IMR-90 (cell line): ENCODE data around the gene MAFF. TPM values are rescaled to one million over a fixed set of nuclear protein-coding genes. Genes with fewer than 3 reads are reported as not detected.

Source experiments
- ATAC-seq: fragments of 200-7000 bp; cut with Tn5 transposase; 2 replicates; pipeline ENCODE4 v1.9.1; 2020; ENCODE audit warnings: low read depth, mild to moderate bottlenecking, moderate library complexity
- BruUV-seq: library from RNA; stranded (reverse); fragments of 400-500 nt; replicated peaks from 2 replicates; lab custom pipeline; 2021; lab: Mats Ljungman, UMichigan
- CTCF ChIA-PET: fragments of 300-600 bp; formaldehyde crosslinking; extraction: SDS; loops from one replicate; lab custom pipeline; 2021; ENCODE audit warnings: antibody characterized with exemption; lab: Yijun Ruan, JAX
- POLR2A ChIA-PET: fragments of 300-600 bp; sonication (Branson Sonifier 250); formaldehyde crosslinking; loops from one replicate; lab custom pipeline; 2022; ENCODE audit warnings: antibody characterized with exemption; ENCODE audit not compliant: unreplicated experiment; lab: Charles Lee
- DNase-seq: peaks from one replicate; pipeline ENCODE4 v3.0.0; 2013
- H2AFZ ChIP-seq: replicated peaks from 2 replicates; pipeline ENCODE3; 2013; ENCODE audit warnings: low read length, mild to moderate bottlenecking; ENCODE audit not compliant: poor library complexity
- H2AK5ac ChIP-seq: 2 replicates; pipeline ENCODE4 v1.6.1; 2013; ENCODE audit warnings: low read depth, low read length, inconsistent platforms
- H2AK9ac ChIP-seq: replicated peaks from 2 replicates; pipeline ENCODE3; 2013; ENCODE audit warnings: mild to moderate bottlenecking, low read depth, low read length, moderate library complexity; ENCODE audit not compliant: poor library complexity
- H2BK120ac ChIP-seq: 2 replicates; pipeline ENCODE4 v1.6.1; 2013; ENCODE audit warnings: low read depth, low read length, inconsistent platforms
- H2BK15ac ChIP-seq: 3 replicates; pipeline ENCODE4 v1.6.1; 2013; ENCODE audit warnings: low read depth, low read length, inconsistent platforms
- H2BK20ac ChIP-seq: 2 replicates; pipeline ENCODE4 v1.6.1; 2013; ENCODE audit warnings: low read depth, mild to moderate bottlenecking, inconsistent platforms, low read length, moderate library complexity
- H2BK5ac ChIP-seq: 2 replicates; pipeline ENCODE4 v1.6.1; 2013; ENCODE audit warnings: mild to moderate bottlenecking, low read depth, low read length, inconsistent platforms; ENCODE audit not compliant: poor library complexity, severe bottlenecking
- H3K14ac ChIP-seq: replicated peaks from 2 replicates; pipeline ENCODE4 v1.6.1; 2013; ENCODE audit warnings: low read depth, low read length, inconsistent platforms
- H3K18ac ChIP-seq: 2 replicates; pipeline ENCODE4 v1.6.1; 2013; ENCODE audit warnings: low read depth, low read length, control low read depth
- H3K23ac ChIP-seq: 2 replicates; pipeline ENCODE4 v1.6.1; 2013; ENCODE audit warnings: low read depth, low read length, inconsistent platforms
- H3K27ac ChIP-seq: 2 replicates; pipeline ENCODE4 v1.5.1; 2013; ENCODE audit warnings: mild to moderate bottlenecking, control low read depth, low read length; ENCODE audit not compliant: insufficient read depth
- H3K27me3 ChIP-seq: 2 replicates; pipeline ENCODE4 v1.6.1; 2013; ENCODE audit warnings: low read length; ENCODE audit not compliant: control insufficient read depth, insufficient read depth
- H3K36me3 ChIP-seq: 2 replicates; pipeline ENCODE4 v1.6.1; 2013; ENCODE audit warnings: low read length, mixed read lengths; ENCODE audit not compliant: control insufficient read depth, insufficient read depth
- H3K4ac ChIP-seq: 2 replicates; pipeline ENCODE4 v1.6.1; 2013; ENCODE audit warnings: low read depth, low read length, inconsistent platforms
- H3K4me1 ChIP-seq: 2 replicates; pipeline ENCODE4 v1.6.1; 2013; ENCODE audit warnings: low read length, mixed read lengths; ENCODE audit not compliant: control insufficient read depth, insufficient read depth
- H3K4me2 ChIP-seq: 2 replicates; pipeline ENCODE4 v1.6.1; 2013; ENCODE audit warnings: low read depth, mild to moderate bottlenecking, control low read depth, low read length, moderate library complexity
- H3K4me3 ChIP-seq: 2 replicates; pipeline ENCODE4 v1.5.1; 2013; ENCODE audit warnings: low read depth, mild to moderate bottlenecking, control low read depth, low read length, moderate library complexity; ENCODE audit not compliant: insufficient read depth
- H3K56ac ChIP-seq: 2 replicates; pipeline ENCODE4 v1.6.1; 2013; ENCODE audit warnings: low read length, inconsistent platforms; ENCODE audit not compliant: insufficient read depth; ENCODE audit errors: extremely low read depth
- H3K79me1 ChIP-seq, 2 experiments: 2 replicates each; pipeline ENCODE4 v1.6.1; 2013; ENCODE audit warnings: low read length in 2 of 2, inconsistent platforms in 1 of 2, low read depth in 1 of 2
- H3K9ac ChIP-seq: 2 replicates; pipeline ENCODE4 v1.6.1; 2013; ENCODE audit warnings: low read depth, low read length, control low read depth
- H3K9me1 ChIP-seq: 2 replicates; pipeline ENCODE4 v1.6.1; 2013; ENCODE audit warnings: low read length, inconsistent platforms; ENCODE audit not compliant: insufficient read depth
- H3K9me3 ChIP-seq: 2 replicates; pipeline ENCODE4 v1.6.1; 2013; ENCODE audit warnings: low read length; ENCODE audit not compliant: control insufficient read depth, insufficient read depth
- H4K20me1 ChIP-seq: 2 replicates; pipeline ENCODE4 v1.6.1; 2013; ENCODE audit warnings: low read length, inconsistent platforms; ENCODE audit not compliant: insufficient read depth
- H4K5ac ChIP-seq: 2 replicates; pipeline ENCODE4 v1.6.1; 2013; ENCODE audit warnings: mild to moderate bottlenecking, low read depth, low read length, control low read depth
- H4K8ac ChIP-seq, 2 experiments: 2 replicates each; pipeline ENCODE4 v1.6.1; 2013; ENCODE audit warnings: low read depth in 2 of 2, low read length in 2 of 2, control low read depth in 1 of 2, inconsistent platforms in 1 of 2
- H4K91ac ChIP-seq: 2 replicates; pipeline ENCODE4 v1.6.1; 2013; ENCODE audit warnings: low read depth, low read length, inconsistent platforms; ENCODE audit not compliant: insufficient read depth
- MXI1 ChIP-seq: IDR thresholded peaks from 2 replicates; pipeline ENCODE4 v1.6.1; 2012; ENCODE audit warnings: low read depth, mild to moderate bottlenecking, low read length, moderate library complexity, borderline replicate concordance
- POLR2A ChIP-seq: IDR thresholded peaks from 2 replicates; pipeline ENCODE4 v1.6.1; 2012; ENCODE audit warnings: mild to moderate bottlenecking, low read depth, low read length
- RCOR1 ChIP-seq: IDR thresholded peaks from 2 replicates; pipeline ENCODE4 v1.6.1; 2012; ENCODE audit warnings: mild to moderate bottlenecking, low read length, improper control_type of control experiment; ENCODE audit not compliant: insufficient replicate concordance
- WGBS, 2 experiments: methylation state at CpG; one replicate each; pipeline versions ENCODE4 v1.1.5 to v1.1.7; 2013; ENCODE audit warnings: missing lambda C conversion rate in 2 of 2; ENCODE audit not compliant: insufficient read length in 1 of 2; ENCODE audit errors: extremely low coverage in 2 of 2; 5-methylcytosine and 5-hydroxymethylcytosine counted together
- dilution Hi-C: fragments of 300-500 bp; cut with HindIII; formaldehyde crosslinking; loops from one replicate; pipeline ENCODE4 v1.14.3; 2018; ENCODE audit warnings: low sequenced_read_pairs; ENCODE audit not compliant: unreplicated experiment
- in situ Hi-C: fragments of 300-500 bp; cut with MboI; formaldehyde crosslinking; loops from 3 replicates; pipeline ENCODE4 v1.14.3; 2019; ENCODE audit warnings: low sequenced_read_pairs, inconsistent platforms, mixed read lengths
- intact Hi-C: fragments of 100-400 bp; cut with micrococcal nuclease; formaldehyde crosslinking; loops from 2 replicates; pipeline ENCODE4 v1.10.0; 2022
- polyA plus RNA-seq, 3 experiments: library from polyadenylated mRNA; depleted of rRNA; stranded (reverse); fragments of >200 nt; gene quantifications; 2 replicates each; pipeline ENCODE4 v1.2.3, GENCODE V29; 2012; ENCODE audit warnings: low replicate concordance in 1 of 3
- total RNA-seq: library from RNA; depleted of rRNA; stranded (reverse); fragments of >200 nt; gene quantifications from 2 replicates; pipeline ENCODE4 v1.2.3, GENCODE V29; 2012

The MAFF gene
- total and polyA plus RNA-seq, 2 of the 4 experiments (the other 2 are of a cell fraction) = 18.3 to 25.9 TPM

- Histone ChIP-seq H3K23ac (peak overlapping the region; percentile 92), H3K79me1 (peaks cover 10 to 88% of the 10 kb centered on the region in 2 experiments; a peak in 3 of 4 replicates), H2AFZ (peak overlapping the region; percentile 82), H3K9ac (no peak overlapping the region), H3K4me2 (peak overlapping the region; percentile 59), H2BK20ac (peak overlapping the region; percentile 78), H3K9me3 (no peaks in the 10 kb centered on the region), H4K91ac (peak overlapping the region; percentile 98), H4K5ac (peak overlapping the region; percentile 54; the same call in 1 of the 2 replicates), H2AK9ac (peak overlapping the region; percentile 98), H3K56ac (peak overlapping the region; percentile 71), H2BK120ac (peak overlapping the region; percentile 96), H3K9me1 (peaks cover 30% of the 10 kb centered on the region), H4K8ac (peak overlapping the region; percentile 44 to 92), H3K27ac (peak overlapping the region; percentile 94), H2BK15ac (peak overlapping the region; percentile 65; the same call in 1 of the 3 replicates), H3K36me3 (peaks cover 31% of the 10 kb centered on the region), H3K4me1 (peaks cover 31% of the 10 kb centered on the region), H3K4me3 (no peak overlapping the region), H3K18ac (peak overlapping the region; percentile 62), H2AK5ac (peak overlapping the region; percentile 88), H4K20me1 (0 out of 2 replicates have a peak, but pooled peaks cover 3% of the 10 kb centered on the region), H3K27me3 (no peaks in the 10 kb centered on the region), H3K4ac (peak overlapping the region; percentile 96), H3K14ac (peak overlapping the region; percentile 95), H2BK5ac (peak overlapping the region; percentile 99)
- ATAC-seq = peak; percentile 1; the same call in 1 of the 2 replicates
- intact Hi-C loops (loop anchor here (2.0 kb wide), 1 partner anchor 78 kb away; the partner anchor contains the start of gene CSNK1E), dilution Hi-C loops (no loop called here), in situ Hi-C loops (no loop called here)
- TF ChIP-seq MXI1 (0 out of 2 replicates have a peak, but pooled peaks have one; percentile 19), POLR2A (0 out of 2 replicates have a peak, but pooled peaks have one; percentile 5), RCOR1 (no peak)
- ChIA-PET CTCF (interaction anchor here (0.9 kb wide), 1 partner anchor 124 kb away, joined by 4 read pairs; no protein-coding TSS in a partner anchor), POLR2A (no interaction called here)
- WGBS, 2 experiments = 20% methylated on average over 8 of the region's 9 CpGs; no CpG with 5 or more reads in 1 of the 2 experiments
- no TSS peak for BruUV-seq
- DNase-seq = peak; percentile 73
These were observed 36.8 kb downstream of the MAFF start for GRCh38 chr22:38238519-38239071.
